Activated CD8-positive, alpha-beta memory T cell treated with anti-CD3 and anti-CD28 coated beads, Interleukin-2, amount 10 ng/mL, durations not matched to agents 7 days and 5 days (primary cell): ENCODE data around the gene POLR2B. TPM values are rescaled to one million over a fixed set of nuclear protein-coding genes. Genes with fewer than 3 reads are reported as not detected.

ENCODE experiments used
- ATAC-seq: fragments of 150-1000 bp; cut with Tn5 transposase; one replicate; pipeline ENCODE4 v1.10.0; 2021; ENCODE audit warnings: moderate library complexity
- CTCF ChIA-PET: fragments of 350-600 bp; sonication (Branson Sonifier 250); formaldehyde crosslinking; loops from one replicate; lab custom pipeline; 2021; ENCODE audit warnings: antibody characterized with exemption; lab: Charles Lee
- DNase-seq: peaks from one replicate; pipeline ENCODE4 v3.0.0-alpha.2; 2020
- H3K27ac Mint-ChIP-seq: one replicate; pipeline ENCODE4 v1.8.0; 2021; ENCODE audit warnings: mild to moderate bottlenecking, mixed read lengths
- H3K27me3 Mint-ChIP-seq: one replicate; pipeline ENCODE4 v1.8.0; 2021; ENCODE audit warnings: mixed read lengths
- H3K36me3 Mint-ChIP-seq: one replicate; pipeline ENCODE4 v1.8.0; 2021; ENCODE audit warnings: mild to moderate bottlenecking, mixed read lengths
- H3K4me1 Mint-ChIP-seq: one replicate; pipeline ENCODE4 v1.8.0; 2021; ENCODE audit warnings: mixed read lengths
- H3K4me3 Mint-ChIP-seq: one replicate; pipeline ENCODE4 v1.8.0; 2021; ENCODE audit warnings: mild to moderate bottlenecking, moderate library complexity, mixed read lengths
- H3K9me3 Mint-ChIP-seq: one replicate; pipeline ENCODE4 v1.8.0; 2022; ENCODE audit warnings: low read depth, mixed read lengths
- total RNA-seq, 2 experiments: library from RNA; stranded (reverse); gene quantifications; one replicate each; pipeline ENCODE4 v1.2.3, GENCODE V29; 2021

POLR2B gene
- total RNA-seq, 2 experiments from 2014 or later: 121 to 137 TPM

GRCh38 chr4:56999751-57000150 is 21.1 kb downstream of the POLR2B start:
- Mint-ChIP-seq H3K27me3 (no peaks in the 10 kb centered on the region), H3K27ac (no peak overlapping the region), H3K4me1 (no peaks in the 10 kb centered on the region), H3K9me3 (no peaks in the 10 kb centered on the region), H3K36me3 (peaks cover 45% of the 10 kb centered on the region), H3K4me3 (no peak overlapping the region)
- ATAC-seq: no peak
- DNase-seq: no peak
- CTCF ChIA-PET: no interaction called here

GRCh38 chr4:57013543-57014120 is 34.9 kb downstream of the POLR2B start:
- H3K27me3 Mint-ChIP-seq: no peaks in the 10 kb centered on the region
- H3K9me3 Mint-ChIP-seq: no peaks in the 10 kb centered on the region
- H3K4me3 Mint-ChIP-seq: no peak overlapping the region
- ATAC-seq (no peak), DNase-seq (no peak)
- H3K36me3 Mint-ChIP-seq: peaks cover 55% of the 10 kb centered on the region
- peak overlapping the region; percentile 27 for H3K27ac Mint-ChIP-seq
- CTCF ChIA-PET: interaction anchor here (0.7 kb wide), 1 partner anchor 17 kb away, joined by 3 read pairs; no protein-coding TSS in a partner anchor
- peaks cover 5% of the 10 kb centered on the region for H3K4me1 Mint-ChIP-seq

GRCh38 chr4:57018980-57019379 is 40.3 kb downstream of the POLR2B start:
- ATAC-seq: no peak
- peaks cover 2% of the 10 kb centered on the region for H3K4me1 Mint-ChIP-seq
- no peaks in the 10 kb centered on the region for H3K27me3 Mint-ChIP-seq
- CTCF ChIA-PET: no interaction called here
- no peak overlapping the region for H3K27ac Mint-ChIP-seq
- H3K4me3 Mint-ChIP-seq: no peak overlapping the region
- no peaks in the 10 kb centered on the region for H3K9me3 Mint-ChIP-seq
- DNase-seq: no peak
- H3K36me3 Mint-ChIP-seq: peaks cover 68% of the 10 kb centered on the region

GRCh38 chr4:57020467-57021101 is 41.9 kb downstream of the POLR2B start:
- Mint-ChIP-seq H3K9me3 (no peaks in the 10 kb centered on the region), H3K36me3 (peaks cover 75% of the 10 kb centered on the region), H3K4me3 (no peak overlapping the region), H3K27me3 (no peaks in the 10 kb centered on the region), H3K4me1 (peaks cover 2% of the 10 kb centered on the region), H3K27ac (no peak overlapping the region)
- CTCF ChIA-PET: no interaction called here
- ATAC-seq (no peak), DNase-seq (no peak)

GRCh38 chr4:57023104-57023503 is 44.4 kb downstream of the POLR2B start:
- ATAC-seq (no peak), DNase-seq (no peak)
- Mint-ChIP-seq H3K9me3 (no peaks in the 10 kb centered on the region), H3K27me3 (no peaks in the 10 kb centered on the region), H3K4me1 (peaks cover 4% of the 10 kb centered on the region), H3K36me3 (peaks cover 75% of the 10 kb centered on the region), H3K27ac (no peak overlapping the region), H3K4me3 (no peak overlapping the region)
- CTCF ChIA-PET: no interaction called here

- Mint-ChIP-seq H3K36me3 (peaks cover 17% of the 10 kb centered on the region), H3K4me3 (no peak overlapping the region), H3K4me1 (peaks cover 1% of the 10 kb centered on the region), H3K9me3 (no peaks in the 10 kb centered on the region), H3K27ac (no peak overlapping the region), H3K27me3 (peaks cover 6% of the 10 kb centered on the region)
- CTCF ChIA-PET: no interaction called here
- no peak for DNase-seq
- ATAC-seq: no peak
Measured at GRCh38 chr4:57034520-57034919, 55.8 kb downstream of the POLR2B start.

GRCh38 chr4:57037982-57038604 is 59.4 kb downstream of the POLR2B start:
- H3K4me1 Mint-ChIP-seq: peaks cover 1% of the 10 kb centered on the region
- no peak overlapping the region for H3K27ac Mint-ChIP-seq
- no peaks in the 10 kb centered on the region for H3K36me3 Mint-ChIP-seq
- H3K27me3 Mint-ChIP-seq: peaks cover 11% of the 10 kb centered on the region
- no peak overlapping the region for H3K4me3 Mint-ChIP-seq
- no peaks in the 10 kb centered on the region for H3K9me3 Mint-ChIP-seq
- CTCF ChIA-PET: interaction anchor here (0.9 to 2.1 kb wide), 5 partner anchors 9 to 126 kb away, joined by 3 to 6 read pairs (median 3); partner anchors contain the start of gene POLR2B
- ATAC-seq (peak; percentile 42), DNase-seq (peak; percentile 44)

- Mint-ChIP-seq H3K27ac (no peak overlapping the region), H3K27me3 (peaks cover 15% of the 10 kb centered on the region), H3K36me3 (no peaks in the 10 kb centered on the region), H3K9me3 (no peaks in the 10 kb centered on the region), H3K4me3 (no peak overlapping the region), H3K4me1 (peaks cover 1% of the 10 kb centered on the region)
- DNase-seq (no peak), ATAC-seq (no peak)
- CTCF ChIA-PET: interaction anchor here (2.1 kb wide), 1 partner anchor 125 kb away, joined by 6 read pairs; no protein-coding TSS in a partner anchor
Measured at GRCh38 chr4:57039345-57039744, 60.6 kb downstream of the POLR2B start.

- Mint-ChIP-seq H3K9me3 (no peaks in the 10 kb centered on the region), H3K27me3 (peaks cover 18% of the 10 kb centered on the region), H3K27ac (no peak overlapping the region), H3K36me3 (no peaks in the 10 kb centered on the region), H3K4me3 (no peak overlapping the region), H3K4me1 (peaks cover 1% of the 10 kb centered on the region)
- DNase-seq (no peak), ATAC-seq (no peak)
- CTCF ChIA-PET: no interaction called here
Measured at GRCh38 chr4:57040510-57040909, 61.8 kb downstream of the POLR2B start.

GRCh38 chr4:57041020-57041419 is 62.3 kb downstream of the POLR2B start:
- Mint-ChIP-seq H3K9me3 (no peaks in the 10 kb centered on the region), H3K4me1 (peaks cover 1% of the 10 kb centered on the region), H3K27me3 (peaks cover 20% of the 10 kb centered on the region), H3K4me3 (no peak overlapping the region), H3K36me3 (no peaks in the 10 kb centered on the region), H3K27ac (no peak overlapping the region)
- CTCF ChIA-PET: no interaction called here
- ATAC-seq: no peak
- DNase-seq: no peak

- H3K4me1 Mint-ChIP-seq: peaks cover 1% of the 10 kb centered on the region
- no peak overlapping the region for H3K4me3 Mint-ChIP-seq
- DNase-seq (no peak), ATAC-seq (no peak)
- no peak overlapping the region for H3K27ac Mint-ChIP-seq
- H3K27me3 Mint-ChIP-seq: peaks cover 31% of the 10 kb centered on the region
- CTCF ChIA-PET: no interaction called here
- H3K36me3 Mint-ChIP-seq: no peaks in the 10 kb centered on the region
- no peaks in the 10 kb centered on the region for H3K9me3 Mint-ChIP-seq
Measured at GRCh38 chr4:57042711-57043169, 64.0 kb downstream of the POLR2B start.

- ATAC-seq (no peak), DNase-seq (no peak)
- Mint-ChIP-seq H3K27me3 (peaks cover 26% of the 10 kb centered on the region), H3K4me3 (no peak overlapping the region), H3K27ac (no peak overlapping the region), H3K4me1 (no peaks in the 10 kb centered on the region), H3K36me3 (no peaks in the 10 kb centered on the region), H3K9me3 (no peaks in the 10 kb centered on the region)
- CTCF ChIA-PET: no interaction called here
Measured at GRCh38 chr4:57043347-57044251, 64.9 kb downstream of the POLR2B start.

GRCh38 chr4:57044279-57044678 is 65.6 kb downstream of the POLR2B start:
- H3K4me3 Mint-ChIP-seq: no peak overlapping the region
- no peak overlapping the region for H3K27ac Mint-ChIP-seq
- H3K4me1 Mint-ChIP-seq: no peaks in the 10 kb centered on the region
- no peaks in the 10 kb centered on the region for H3K36me3 Mint-ChIP-seq
- ATAC-seq: no peak
- CTCF ChIA-PET: no interaction called here
- H3K27me3 Mint-ChIP-seq: peaks cover 28% of the 10 kb centered on the region
- no peaks in the 10 kb centered on the region for H3K9me3 Mint-ChIP-seq
- no peak for DNase-seq
